GM21786 (cell line): ENCODE data around the gene DPM1.
"Not testable (repeated sequence)": the region's sequence is repeated elsewhere in the genome, so short reads cannot be mapped to it uniquely, and the experiment has no call there.

Source experiments
- ATAC-seq: cut with Tn5 transposase; IDR thresholded peaks from one replicate; pipeline ENCODE4 v1.9.1; 2021; ENCODE audit not compliant: unreplicated experiment

DPM1 gene

DNA sequence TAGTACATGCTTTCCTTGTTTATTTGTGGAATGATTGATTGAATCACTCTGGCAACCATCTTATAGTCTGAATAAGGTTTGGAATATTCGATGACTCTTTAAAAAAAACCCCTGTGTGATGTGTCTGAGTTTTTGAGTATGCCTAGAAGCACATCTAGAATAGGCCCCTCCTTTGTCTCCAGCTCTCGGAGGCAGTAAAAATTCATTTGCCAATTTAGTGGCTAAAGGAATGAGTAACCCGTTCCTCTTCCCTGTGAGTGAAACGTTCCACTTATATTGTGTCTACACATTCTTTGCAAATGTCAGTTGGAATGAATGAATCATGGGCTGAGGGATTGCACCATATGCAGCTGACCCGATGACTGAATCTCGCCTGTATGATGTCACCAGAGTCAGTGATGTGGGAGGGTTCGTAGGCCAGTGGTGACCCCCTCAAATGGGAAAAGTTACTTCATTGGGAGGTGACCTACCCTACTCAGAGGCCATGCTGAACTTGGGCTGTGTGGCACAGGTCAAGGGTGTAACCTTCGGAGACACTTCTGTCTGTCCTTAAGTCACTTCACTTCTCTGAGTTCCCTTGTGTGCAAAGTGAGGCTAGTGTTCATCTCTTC lies 21.8 kb upstream of the DPM1 start:
- ATAC-seq, result no peak

DNA sequence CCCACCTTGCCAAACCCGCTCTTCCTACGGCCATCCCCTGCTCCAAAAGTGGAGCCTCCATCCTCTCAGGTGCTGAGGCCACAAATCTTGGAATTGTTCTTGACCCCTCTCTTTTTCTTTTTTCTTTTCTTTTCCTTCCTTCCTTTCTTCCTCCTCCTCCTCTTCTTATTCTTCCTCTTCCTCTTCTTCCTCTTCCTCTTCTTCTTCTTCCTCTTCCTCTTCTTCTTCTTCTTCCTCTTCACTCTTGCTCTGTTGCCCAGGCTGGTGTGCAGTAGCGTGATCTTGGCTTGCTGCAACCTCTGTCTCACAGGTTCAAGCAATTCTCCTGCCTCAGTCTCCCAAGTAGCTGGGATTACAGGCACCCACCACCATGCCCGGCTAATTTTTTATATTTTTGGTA lies 20.2 kb upstream of the DPM1 start:
- not testable (repeated sequence) for ATAC-seq

DNA sequence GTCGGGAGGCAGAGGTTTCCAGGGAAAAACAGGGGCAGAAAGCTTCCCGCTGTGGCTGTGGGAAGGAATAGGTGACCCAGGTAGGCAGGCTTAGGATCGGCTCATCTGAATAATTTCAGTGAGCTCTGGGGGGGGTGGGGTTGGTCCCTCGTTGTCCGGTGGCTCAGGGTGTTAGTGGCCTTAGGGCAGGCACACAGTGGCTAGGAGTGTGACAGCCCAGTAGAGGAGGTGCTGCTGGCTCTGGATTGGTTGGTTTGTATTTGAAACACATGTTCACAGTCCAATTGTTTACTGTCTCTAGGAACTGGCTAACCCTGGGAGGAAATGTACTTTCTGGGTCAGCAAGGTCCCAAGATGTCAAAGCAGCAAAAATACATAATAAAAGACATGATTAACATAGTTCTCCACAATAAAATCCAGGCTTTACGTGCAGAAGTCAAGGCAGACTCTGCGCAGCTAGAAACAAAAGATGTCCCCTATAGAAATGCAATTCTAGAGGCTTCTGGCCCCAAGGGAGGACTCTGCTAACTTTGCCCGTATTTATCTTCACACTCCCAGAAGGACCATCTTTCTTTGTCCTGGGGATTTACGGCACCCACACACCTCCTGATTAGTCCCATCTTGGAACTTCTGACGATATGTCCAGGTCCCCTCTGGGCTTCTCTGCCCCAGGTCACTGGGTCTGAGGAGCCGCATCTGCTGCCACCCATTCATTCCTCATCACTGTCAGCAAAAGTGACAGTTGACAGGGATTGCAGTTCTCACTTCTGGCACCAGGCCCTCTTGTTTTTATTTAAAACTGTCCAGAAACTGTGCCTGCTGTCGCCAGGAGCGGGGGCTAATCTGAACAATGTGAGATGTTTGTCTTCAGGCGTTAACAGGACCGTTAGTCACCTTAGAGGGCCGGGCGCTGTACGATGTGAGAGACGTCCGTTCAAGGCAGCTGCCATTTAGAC lies 19.0 kb upstream of the DPM1 start:
- no peak for ATAC-seq

DNA sequence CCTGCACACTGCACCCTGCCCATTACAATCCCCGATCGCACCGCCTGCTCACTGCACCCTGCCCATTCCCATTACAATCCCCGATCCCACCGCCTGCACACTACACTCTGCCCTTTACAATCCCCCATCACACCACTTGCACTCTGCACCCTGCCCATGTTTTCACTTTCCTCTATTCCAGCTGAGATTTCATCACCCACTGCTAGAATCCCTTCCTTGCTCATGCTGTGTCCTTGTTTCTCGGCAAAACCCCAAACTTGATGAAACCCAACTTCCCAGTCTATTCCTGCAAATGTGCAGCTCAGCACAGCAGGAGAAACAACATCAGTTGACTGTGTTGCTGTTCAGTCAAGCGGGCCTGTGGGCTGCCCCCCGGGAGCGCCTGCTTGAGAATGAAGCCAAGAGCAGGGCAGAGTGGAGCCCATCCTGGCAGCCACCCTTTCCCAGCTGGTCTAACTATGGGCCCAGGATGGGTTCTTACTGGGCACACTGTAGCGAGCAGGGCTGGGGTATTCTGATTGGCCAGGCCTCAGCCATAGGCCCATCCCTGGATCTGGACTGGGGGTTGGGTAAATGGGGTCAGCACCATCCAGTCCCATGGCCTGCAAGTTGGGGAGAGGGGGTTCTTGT lies 17.5 kb upstream of the DPM1 start:
- no peak for ATAC-seq

DNA sequence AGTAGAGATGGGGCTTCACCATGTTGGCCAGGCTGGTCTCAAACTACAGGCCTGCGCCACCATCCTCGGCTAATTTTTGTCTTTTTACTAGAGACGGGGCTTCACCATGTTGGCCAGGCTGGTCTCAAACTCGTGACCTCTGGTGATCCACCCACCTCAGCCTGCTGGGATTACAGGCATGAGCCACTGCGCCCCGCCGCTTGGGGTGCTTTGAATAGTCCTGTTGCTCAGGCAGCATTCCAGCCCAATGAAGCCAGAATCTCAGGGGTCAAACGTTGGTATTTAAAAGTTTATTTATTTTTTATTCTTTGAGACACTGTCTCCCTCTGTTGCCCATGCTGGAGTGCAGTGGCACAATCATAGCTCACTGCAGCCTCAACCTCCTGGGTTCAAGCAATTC lies 11.6 kb upstream of the DPM1 start:
- no peak for ATAC-seq

DNA sequence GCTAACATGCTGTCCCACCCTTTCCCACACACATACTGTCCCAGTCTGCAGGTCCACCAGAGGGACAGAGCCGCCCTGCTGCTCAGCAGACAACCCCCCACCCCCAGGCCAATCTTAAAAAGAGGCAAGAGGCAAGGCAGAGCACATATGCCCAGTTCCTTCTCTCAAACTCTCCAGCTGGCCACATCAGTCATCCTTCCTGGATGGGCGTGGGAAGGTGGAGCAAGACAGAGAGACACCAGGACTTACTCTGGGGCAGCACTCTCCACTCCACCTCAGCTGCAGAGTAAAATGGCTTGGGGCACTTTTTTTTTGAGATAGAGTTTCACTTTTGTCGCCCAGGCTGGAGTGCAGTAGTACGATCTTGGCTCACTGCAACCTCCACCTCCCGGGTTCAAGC lies 11.1 kb upstream of the DPM1 start:
- ATAC-seq, result no peak

DNA sequence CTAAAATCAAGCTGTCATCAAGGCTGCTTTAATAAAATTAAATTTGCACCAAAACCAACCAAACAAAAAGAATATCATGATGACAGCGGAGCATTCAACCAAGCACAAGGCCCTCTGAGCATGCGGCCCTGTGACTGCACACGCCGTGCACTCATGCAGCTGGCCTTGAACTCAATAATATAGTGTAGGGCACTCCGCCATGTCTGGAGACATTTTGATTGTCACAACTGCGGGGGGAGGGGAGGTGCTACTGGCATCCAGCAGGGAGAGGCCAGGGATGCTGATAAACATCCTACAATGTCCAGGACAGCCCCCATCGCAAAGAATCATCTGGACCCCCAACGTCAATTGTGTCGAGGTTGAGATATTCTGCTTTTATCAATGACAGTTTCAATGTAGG lies 10.0 kb upstream of the DPM1 start:
- no peak for ATAC-seq

DNA sequence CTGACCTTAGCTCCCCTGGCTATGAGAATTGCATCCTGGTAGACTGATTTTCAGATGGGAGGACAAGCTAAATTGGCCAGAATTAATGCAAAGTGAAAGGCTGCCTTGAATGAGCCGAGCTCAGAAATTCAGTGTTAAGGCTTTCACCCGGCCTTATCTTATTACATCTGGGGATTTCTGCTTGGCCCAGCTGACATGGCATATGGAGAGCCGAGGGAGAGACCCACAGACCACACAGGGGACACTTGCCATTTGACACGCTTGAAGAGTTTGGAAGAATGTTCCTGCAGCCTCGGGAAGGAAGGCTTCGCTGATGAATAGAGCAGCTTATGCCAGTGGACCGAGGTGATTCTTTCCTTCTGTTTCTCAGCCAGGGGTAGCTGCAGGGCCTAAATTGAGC lies 9.3 kb upstream of the DPM1 start:
- no peak for ATAC-seq

DNA sequence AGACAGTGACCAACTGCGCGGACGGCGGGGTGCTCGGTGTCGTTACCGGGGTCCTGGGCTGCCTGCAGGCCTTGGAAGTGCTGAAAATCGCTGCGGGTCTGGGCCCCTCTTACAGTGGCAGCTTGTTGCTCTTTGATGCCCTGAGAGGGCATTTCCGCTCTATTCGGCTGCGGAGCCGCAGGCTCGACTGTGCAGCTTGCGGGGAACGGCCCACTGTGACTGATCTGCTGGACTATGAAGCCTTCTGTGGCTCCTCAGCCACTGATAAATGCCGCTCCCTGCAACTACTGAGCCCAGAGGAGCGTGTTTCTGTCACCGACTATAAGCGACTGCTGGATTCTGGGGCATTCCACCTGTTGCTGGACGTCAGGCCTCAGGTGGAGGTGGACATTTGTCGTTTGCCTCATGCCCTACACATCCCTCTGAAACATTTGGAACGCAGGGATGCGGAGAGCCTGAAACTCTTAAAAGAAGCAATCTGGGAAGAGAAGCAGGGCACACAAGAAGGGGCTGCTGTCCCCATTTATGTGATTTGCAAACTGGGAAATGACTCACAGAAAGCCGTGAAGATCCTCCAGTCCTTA lies 1.3 kb upstream of the DPM1 start:
- ATAC-seq, result no peak

DNA sequence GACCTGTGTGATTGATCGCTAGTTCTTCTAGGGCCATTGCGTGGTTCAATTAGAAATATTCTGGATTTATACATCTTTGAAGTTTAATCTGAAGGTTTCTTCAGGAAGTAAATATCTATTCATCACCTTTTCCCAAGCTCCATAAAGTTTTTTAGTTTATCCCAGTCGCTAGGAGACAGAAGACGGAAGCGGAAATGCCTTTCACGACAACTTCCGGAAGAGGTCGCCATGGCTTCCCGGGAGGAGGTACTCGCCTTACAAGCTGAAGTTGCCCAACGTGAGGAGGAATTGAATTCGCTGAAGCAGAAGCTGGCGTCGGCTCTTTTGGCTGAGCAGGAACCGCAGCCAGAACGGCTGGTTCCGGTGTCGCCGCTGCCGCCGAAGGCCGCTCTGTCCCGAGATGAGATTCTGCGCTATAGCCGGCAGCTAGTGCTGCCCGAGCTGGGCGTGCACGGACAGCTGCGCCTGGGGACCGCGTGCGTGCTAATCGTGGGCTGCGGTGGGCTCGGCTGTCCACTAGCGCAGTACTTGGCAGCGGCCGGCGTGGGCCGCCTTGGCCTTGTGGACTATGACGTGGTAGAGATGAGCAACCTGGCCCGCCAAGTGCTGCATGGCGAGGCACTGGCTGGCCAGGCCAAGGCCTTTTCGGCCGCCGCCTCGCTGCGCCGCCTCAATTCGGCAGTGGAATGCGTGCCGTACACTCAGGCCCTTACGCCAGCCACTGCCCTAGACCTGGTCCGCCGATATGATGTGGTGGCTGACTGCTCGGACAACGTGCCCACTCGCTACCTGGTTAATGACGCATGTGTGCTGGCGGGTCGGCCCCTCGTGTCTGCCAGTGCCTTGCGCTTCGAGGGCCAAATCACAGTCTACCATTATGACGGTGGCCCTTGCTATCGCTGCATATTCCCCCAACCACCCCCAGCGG lies 547 bp upstream of the DPM1 start, which contains the start of gene MOCS3:
Gene MOCS3 (plus strand): TSS at position 204 of the 928 bp plus-strand sequence. CDS start 25 bp downstream, at position 229.
- peak; percentile 84 for ATAC-seq

DNA sequence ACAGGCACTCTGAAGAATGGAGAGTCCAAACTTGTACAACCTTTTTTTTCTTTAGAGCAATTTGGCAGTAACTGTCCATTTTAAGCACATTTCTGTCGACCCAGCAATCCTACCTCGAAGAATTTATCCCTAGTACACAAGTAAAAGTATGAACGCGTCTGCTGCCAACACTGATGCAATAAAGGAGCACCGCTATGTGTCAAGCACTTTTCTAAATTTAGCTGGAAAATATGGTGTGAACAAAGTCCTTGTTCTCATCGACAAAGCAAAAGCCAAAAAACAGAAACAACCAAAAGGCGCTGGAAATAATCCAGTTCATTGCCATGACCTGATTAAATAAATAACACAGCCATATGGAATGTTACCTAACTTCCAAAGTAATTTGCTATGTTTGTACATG lies 1.1 kb downstream of the DPM1 start:
- no peak for ATAC-seq

DNA sequence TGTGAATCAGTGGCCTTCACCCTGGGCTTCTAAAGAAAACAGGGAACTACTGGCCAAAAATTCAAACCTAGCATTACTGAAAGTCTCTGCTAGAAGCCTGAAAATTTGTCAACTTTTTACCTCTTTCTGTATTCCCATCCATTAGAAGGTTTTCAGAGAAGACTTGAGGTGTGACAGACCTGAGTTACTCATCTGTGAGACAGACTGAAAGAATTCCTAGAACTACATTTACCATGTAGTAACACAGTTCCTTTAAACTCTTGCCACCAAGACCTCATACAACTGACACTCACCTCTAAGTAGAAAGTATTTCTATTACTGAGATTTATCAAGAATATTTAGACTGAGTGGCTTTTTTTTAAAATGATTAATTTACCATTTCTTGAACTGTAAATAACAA lies 4.5 kb downstream of the DPM1 start:
- ATAC-seq, result no peak

DNA sequence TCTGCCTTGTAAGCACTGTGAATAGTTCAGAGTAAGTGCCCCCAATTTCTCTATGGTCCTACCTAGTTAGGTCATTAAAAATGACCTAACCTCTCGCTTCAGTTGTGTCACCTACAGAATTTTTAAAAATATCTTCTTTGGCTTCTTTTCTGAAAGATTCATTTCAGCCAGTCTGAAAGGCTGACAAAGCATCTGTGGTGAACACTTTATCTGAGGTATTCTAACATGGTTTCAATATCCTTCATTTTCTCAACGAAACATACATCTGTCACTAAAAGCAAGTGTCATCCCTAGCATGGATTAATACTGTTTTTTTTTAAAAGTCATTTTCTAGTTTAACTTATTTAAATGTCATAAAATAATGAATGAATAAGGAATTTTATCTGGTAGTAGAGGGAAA lies 5.1 kb downstream of the DPM1 start:
- ATAC-seq, result no peak

DNA sequence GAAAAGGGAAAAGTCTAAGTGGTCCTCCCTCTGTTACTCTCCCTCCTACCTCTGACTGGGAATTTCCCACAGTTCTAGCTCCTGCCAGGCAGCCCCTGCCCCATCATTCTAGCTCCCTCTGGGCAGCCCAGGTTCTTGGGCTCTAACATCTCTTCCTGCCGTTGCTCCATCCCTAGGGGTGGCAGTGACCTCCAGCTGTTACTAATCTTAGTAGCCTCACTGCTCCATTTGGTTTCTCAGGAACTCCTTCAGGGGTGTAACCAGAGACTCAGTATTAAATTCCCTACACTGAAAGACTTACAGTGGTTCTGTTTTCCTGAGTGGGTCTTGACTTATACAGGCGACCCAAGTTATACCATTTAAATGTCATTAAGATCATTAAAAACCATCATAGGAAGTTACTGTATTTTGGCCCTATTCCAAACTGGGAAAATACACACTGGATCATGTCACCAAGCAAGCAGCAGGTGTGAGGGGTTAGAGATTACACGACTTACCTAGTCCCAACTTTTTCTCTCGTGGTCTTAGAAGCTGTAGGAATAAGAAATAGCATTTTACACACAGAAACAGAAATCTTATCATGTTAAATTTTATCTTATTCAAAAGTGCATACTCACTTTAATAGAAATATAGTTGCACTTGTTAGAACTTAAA lies 10.1 kb downstream of the DPM1 start:
- no peak for ATAC-seq

DNA sequence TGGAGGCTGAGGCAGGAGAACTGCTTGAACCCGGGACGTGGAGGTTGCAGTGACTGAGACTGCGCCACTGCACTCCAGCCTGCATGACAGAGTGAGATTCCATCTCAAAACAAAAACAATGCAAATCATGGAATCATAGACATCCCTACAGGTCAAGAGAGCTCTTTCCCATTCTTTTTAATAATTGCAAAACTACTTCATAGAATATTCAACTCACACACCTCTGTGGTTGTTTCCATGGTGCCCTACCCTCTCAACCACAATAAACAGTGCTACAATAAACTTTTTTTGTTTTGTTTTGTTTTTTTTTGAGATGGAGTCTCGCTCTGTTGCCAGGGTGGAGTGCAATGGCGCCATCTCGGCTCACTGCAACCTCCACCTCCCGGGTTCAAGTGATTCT lies 15.3 kb downstream of the DPM1 start:
- no peak for ATAC-seq

DNA sequence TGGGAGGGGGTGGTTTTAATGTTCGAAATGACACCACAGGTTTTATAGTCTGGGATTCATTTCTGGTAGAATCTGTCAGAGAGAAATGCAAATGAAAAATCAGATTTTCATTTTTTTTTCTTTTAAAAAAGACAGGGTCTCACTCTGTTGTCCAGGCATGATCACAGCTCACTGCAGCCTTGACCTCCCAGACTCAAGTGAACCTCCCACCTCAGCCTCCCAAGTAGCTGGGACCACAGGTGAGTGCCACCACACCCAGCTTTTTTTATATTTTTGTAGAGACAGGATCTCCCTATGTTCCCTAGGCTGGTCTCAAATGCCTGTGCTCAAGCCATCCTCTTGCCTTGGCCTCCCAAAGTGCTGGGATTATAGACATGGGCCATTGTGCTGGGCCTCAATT lies 24.7 kb downstream of the DPM1 start:
- no peak for ATAC-seq

DNA sequence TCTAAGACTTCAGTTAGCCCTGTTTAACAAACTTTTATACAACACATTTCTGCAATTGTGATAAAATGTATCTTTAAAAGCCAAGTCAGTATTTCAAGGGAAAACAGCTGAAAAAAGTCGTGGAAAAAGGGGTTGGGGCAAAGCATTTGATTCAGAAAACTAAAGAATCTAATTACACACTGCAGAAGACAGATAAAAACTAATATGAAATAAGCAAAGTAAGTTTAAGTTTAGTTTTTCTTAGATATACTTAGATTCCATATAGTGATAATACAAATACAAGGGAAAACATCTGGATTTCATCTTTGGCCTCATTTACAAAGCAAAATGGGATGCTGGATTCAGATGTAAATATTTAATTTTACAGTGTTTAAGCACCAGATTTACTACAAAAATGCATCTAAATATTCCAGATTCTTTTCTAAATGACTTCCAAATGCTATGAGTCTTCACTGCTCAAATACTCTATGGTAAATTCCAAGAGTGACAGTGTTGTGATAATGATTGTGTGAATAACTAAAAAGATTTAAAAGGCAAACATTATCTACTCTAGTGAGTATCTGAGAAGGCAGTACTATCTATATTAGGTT lies 25.5 kb downstream of the DPM1 start:
- no peak for ATAC-seq

DNA sequence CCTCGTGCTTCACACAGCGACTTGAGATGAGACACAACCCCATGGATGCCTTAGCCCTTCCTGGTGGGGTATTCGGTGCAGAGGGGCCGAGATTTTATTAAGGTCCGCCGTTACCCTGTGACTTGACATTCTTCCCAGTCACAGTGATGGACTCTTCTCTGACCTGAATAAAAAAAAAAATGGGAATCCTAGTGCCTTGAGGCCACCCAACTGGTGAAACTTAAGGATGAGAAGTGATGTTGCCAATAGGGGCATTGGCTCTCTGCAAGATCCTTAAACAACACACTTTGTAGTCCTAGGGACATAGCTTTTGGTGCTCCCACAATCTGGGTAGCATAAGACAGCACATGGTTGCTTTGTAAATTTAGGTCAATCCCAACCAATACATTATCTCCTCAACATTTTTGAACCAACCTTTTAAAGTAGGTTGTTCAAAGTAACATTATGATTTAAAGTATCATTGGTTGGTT lies 26.3 kb downstream of the DPM1 start:
- no peak for ATAC-seq

DNA sequence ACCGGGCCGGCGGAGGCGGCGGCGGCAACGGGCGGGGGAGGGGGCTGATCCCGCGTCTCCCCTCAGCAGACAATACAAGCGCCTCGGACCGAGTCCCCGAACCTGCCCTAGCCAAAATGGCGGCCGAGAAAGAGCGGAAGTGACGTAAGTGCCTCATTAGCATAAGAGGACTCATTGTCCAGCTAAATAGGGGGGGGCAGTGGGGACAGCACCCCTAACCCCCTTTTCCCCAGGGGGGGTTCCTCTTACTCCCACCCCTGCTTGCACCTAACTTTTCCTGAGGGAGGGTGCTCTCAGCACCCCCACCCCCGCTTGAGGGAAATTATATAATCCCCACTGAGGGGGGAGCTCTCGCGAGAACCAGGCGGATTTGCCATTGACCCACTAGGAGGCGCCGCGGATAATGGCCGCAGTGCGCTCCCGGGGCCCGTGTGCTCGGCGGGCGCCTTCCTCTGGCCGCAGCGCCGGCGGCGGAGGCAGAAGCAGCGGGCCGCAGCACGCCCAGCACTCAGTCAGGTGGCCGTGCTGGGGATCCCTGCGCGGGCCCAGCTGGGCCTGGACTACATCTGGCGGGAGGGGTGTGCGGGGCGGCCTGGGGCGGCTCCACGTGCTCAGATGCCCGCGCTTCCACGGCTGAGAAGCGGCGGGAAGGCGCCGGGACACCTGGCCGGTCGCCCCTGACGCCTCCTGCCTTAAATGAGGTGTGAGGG lies 26.9 kb downstream of the DPM1 start, which contains the start of gene ADNP:
Gene ADNP (minus strand): TSS at position 132 of the 710 bp plus-strand sequence. CDS start 27,441 bp downstream, outside the sequence.
- ATAC-seq, result peak; percentile 59
